GM18868 (cell line): Measurements from ENCODE around the gene MAPK8IP1.
A peak's percentile ranks its signal among the peaks of the same experiment; 100 is the strongest.

Experiments used
- ATAC-seq: cut with Tn5 transposase; IDR thresholded peaks from one replicate; pipeline ENCODE4 v1.9.1; 2021; ENCODE audit warnings: mild to moderate bottlenecking, moderate library complexity; ENCODE audit not compliant: unreplicated experiment

The MAPK8IP1 gene

DNA sequence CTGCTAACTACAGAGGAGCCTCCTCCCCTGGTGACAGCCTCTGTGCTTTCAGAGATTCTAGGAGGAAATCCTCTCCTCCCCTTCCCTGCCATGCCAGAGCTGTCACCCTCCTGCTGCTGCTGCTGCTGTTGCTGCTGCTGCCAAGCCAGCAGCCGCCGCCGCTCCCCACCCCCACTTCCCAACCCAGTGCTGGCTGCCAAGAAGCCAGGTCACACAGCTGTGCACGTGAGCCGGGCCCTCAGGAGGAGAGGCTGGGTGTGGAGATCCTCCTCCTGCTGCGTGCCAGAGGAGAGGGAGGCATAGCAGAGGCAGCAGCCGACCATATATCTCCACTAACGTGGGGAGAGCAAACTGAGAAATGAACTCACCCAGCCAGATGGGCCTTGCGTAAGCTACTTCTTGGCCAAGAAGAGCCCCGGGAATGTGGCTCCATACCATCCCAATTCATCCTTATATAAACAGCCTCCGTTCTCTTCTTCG lies 25.8 kb upstream of the MAPK8IP1 start:
- no peak for ATAC-seq

DNA sequence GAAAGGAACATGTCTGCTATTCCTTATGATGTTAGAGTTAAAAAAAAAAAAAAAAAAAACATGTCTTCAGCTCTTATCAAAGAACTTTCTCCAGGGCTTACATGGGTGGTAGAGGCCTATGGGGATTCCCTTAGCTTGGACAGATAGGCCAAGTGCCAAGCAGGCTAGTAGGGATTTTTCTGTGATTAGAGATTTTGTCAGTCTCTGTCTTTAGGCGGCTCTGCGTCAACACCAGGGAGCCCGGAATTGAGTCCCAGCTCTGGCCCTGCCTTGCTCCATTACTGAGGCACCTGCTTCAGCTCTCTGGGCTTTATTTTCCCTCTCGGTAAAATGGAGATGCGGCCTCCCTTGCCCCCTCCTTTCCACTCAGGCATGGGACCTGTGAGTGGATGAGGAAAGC lies 25.1 kb upstream of the MAPK8IP1 start:
- ATAC-seq: no peak

DNA sequence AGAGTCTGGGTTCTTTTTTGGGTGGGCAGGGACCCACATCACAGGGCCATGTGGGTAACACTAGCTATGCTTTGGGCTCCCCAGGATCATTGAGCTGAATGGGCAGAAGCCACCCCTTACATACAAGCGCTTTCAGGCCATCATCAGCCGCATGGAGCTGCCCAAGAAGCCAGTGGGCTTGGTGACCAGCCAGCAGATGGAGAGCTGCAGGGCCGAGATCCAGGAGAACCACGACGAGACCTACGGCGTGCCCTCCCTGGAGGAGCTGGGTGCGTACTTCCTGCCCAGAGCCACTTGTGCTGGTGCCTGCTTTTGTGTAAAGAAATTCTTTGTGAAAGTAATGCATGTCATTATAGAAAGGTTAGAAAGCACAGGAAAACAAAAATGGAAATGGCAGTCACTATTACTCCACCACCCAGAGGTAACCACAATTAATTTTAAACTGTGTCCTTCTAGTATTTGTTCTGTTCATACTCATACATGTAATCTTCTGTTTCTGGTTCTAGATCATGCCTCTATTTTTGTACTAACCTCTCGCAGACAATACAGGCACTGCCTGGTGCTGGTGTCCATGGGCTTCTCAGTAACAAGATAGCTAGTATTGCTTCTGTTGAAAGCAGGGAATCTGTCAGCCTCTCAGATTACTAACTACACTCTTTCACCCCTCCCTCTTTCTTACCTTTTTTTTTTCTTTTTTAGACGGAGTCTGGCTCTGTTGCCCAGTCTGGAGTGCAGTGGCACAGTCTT lies 24.5 kb upstream of the MAPK8IP1 start:
- ATAC-seq: no peak

DNA sequence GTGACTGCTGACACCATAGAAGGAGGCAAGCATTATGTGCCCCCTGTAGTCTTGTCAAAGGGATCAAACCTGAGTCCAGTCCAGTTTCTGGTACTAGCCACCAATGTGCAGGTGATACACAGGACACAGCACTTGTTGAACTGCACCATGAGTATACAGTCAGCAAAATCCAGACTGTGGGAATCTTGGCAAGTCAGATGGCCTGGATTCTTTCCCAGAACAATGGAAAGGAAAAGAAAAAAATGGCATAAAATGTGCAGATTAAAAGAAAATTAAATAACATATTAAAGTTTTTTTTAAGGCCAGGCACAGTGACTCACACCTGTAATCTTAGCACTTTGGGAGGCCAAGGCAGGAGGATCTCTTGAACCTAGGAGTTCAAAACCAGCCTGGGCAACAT lies 21.4 kb upstream of the MAPK8IP1 start:
- ATAC-seq: no peak

DNA sequence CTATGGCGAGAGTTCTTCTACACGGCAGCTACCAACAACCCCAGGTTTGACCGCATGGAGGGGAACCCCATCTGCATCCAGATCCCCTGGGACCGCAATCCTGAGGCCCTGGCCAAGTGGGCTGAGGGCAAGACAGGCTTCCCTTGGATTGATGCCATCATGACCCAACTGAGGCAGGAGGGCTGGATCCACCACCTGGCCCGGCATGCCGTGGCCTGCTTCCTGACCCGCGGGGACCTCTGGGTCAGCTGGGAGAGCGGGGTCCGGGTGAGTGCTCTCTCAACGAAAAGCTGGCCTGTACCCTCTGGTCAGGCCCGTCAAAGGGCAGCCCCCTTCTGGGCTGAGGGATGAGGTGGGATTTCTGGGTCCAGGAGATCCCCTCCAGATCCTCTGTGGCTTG lies 15.9 kb upstream of the MAPK8IP1 start:
- ATAC-seq: no peak

DNA sequence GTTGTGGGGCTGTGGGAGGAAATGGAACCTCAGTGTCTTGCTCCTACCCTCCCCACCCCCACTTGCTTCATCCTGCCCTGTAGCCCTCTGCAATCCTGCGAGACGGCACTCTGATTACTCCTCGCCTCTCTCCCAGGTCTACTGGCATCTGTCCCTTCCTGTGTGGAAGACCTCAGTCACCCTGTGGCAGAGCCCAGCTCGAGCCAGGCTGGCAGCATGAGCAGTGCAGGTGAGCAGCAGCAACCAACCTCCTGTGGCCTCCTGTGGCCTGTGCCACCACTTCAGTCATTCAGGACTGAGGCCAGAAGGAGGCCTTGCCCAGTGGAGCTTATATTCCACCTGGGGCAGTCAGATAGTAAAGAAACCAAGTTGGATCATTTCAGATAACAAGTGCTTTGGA lies 14.7 kb upstream of the MAPK8IP1 start:
- no peak for ATAC-seq

DNA sequence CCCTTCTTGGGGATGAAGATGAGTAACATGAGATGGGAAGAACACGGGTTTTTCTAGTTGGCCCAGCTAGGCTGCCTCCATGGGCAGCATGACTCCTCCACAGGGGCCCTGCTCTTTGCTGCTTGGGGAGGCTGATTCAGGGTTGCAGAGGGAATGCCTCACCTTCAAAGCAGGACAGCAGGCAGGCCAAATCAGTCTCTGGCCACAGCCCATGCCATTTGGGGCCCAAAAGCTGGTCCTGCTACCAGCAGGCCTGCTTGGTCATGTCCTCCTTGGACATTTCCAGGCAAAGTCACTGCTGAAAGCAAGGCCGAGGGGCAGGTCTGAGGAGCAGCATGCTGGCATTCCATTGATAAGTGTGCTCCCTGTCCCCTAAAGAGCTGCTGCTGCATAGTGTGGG lies 13.8 kb upstream of the MAPK8IP1 start:
- ATAC-seq: no peak

DNA sequence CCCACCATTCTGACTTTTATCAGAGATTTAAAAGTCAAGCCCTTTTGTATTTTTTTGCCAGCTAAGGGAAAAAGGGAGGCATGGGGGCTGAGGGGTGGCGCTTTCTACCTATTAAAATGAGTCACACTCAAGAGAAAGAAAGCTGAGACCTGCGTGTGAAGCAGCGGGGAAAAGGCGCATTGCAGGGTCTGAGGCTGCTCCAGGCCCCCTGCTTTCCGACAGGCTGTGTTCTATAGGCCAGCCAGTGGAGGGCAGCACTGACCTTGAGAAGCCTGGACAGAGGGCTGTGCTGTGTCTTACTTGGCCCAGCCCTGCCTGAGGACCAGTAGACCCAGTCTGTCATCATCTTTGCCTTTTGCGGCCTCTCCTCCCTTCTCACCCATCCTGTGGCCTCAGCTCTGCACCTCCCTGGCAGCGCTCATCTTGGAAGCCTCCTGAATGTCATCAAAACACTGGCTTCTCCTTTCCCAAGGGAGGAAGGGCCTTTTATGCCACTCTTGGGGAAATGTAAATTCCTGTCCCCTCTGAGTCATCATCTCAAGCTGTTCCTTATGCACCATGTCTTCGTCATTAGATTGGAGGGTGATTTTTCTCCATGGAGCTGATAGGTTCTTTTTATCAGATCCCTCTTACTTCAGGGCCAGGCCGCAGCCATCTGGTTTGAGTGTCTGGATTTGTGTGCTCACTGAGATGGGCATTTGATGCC lies 12.6 kb upstream of the MAPK8IP1 start:
- peak; percentile 42 for ATAC-seq

DNA sequence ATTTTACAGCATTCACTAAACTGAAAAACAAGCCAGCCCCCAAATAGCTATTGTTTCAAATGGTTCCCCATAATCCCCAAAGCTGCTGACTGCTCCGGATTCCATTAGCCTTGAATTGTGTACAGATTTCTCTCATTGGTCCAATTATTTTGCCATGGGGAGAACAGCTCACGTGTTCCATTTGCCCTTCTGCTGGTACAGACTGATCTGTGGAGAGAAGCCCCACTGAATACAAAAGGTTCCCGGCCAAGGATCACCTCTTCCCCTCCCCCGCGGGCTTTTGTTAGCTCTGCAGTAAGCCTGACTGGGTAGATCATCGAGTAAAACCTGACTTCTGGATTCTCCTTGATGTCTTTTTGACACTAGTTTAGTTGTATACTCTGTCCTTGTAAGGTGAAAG lies 9.1 kb upstream of the MAPK8IP1 start:
- ATAC-seq: no peak

DNA sequence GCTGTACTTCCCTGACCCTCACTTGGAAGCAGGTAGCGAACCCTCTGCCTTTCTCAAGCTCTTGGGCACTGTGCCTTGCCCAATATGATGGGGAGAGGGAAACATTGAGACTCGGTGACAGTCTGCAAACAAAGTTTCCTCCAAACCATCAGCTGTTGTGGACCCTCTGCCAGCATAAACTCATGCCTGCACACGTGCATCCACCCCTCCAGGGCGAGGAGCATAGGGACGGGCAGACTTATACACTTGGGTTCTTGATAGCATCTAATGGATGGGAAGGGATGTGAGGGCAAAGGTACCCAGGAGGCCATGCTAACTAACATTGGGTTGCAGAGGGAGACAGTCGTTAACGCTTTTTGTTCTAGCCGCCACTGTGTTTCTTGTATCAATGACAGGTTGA lies 8.2 kb upstream of the MAPK8IP1 start:
- ATAC-seq: no peak

DNA sequence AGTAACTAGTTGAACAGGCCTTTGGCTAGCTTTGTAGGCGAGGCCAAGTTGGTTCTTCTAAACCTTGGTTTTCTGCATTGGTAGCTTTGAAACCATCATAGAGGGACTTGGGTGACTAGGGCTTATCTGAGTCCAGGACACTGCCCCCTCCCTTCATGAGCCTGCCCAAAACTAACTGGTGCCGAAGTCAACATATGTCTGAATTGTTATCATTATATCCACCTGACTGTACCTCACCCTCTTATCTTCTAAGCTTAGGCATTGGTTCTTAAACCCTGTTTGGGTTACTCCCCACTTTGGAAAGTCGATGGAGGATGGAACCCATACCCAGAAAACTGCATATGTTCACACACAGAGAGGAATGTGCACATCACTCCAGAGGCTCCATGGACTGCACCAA lies 7.6 kb upstream of the MAPK8IP1 start:
- ATAC-seq: no peak

DNA sequence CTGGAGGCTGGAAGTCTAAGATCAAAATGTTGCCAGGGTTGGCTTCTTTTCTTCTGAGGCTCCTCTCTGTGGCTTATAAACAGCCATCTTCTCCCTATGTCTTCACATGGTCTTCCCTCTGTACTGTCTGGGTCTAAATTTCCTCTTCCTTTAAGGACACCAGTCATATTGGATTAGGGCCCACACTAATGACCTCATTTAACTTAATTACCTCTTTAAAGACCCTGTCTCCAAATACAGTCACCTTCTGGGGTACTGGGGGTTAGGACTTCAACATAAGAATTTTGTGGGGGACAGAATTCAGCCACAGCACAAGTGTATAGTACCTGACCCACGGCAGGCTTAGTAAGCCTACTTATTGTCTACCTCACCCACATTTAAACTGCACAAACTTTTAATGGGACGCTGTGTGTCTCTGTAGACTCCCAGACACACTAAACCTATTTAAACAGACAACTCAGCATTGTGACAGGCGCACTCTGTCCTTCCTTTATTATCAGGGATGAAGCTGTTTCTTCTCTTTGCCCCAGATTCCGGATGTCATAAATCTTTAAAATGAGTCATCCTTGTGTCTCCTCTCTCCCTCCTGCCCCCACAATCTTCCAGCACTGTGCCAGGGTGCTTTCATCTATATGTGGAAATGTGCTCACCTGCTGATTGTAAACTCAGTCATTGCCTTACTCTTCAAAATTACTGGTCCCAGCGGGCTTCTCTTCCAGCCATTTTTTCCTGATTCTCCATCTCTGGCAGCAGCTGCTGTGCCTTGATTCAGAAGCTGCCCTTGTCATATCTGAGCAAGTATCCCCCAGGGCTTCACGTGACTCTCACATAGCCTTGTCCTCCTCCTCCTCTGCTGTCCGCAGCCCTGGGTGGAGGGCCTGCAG lies 5.4 kb upstream of the MAPK8IP1 start:
- no peak for ATAC-seq

DNA sequence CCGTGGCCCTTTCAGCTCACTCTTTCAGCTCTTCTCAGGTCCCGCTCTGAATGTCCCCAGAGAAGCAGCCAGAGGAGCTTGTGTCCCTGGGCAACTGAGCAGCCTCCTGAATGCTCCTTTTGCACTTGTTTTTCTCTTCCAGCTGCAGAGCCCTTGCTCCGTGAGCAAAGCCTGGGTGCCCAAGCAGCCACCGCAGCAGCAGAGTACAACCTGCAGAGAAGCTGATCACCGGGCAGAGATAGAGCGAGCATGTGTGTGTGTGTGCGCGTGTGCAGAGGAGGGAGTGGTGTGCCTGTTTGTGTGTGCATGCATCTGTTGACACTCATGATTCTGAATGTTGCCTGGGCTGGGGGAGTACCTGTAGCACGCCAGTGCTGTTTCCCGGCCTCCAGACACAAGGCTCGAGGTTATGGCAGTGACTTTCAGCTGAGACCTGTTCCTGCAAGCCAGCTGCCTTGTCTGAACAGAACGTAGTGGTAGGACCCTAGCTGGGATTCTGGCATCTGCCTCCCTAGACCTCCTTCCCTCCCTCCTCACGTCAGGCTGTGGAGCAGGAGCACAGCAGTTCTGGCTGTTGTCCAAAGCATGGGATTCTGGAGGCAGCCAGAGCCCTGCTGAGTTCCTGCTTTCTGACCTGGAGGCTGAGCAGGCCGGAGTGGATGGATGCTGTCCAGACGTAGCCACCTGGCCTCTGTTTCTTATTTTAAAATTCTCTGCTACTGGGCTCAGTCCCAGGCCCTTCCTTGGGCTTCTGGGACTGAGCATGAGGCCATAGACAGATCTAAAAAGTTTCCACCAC lies 4.5 kb upstream of the MAPK8IP1 start:
- no peak for ATAC-seq

DNA sequence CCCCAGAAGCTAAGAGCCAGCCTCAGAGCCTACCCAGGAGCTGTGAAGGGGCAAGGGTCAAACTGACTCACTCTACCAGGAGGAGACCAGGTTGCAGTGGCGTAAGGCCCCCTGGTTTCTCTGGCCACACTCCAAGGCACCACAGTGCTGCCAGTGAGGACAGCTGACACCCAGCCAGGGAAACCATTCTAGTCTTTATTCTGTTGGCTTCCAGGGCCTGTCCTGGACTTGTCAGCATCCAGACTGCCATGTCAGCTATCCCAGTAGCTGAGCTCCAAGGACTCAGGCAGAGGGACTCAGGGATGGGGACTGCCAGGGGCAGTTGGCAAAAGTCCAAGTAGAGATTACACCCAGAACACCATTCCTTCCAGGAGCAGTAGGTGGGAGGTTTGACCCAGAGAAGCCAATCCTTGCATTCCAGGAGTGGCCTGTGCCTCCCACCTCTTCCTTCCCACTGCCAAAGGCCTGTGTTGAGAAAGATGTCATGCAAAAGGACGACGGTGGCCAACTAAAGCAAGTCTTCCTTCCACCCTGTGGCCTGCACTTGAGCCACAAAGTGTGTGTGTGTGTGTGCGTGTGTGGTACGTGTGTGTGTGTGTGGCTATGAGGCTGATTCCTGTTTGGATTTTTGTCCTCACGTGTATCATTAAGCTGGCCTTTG lies 3.6 kb upstream of the MAPK8IP1 start:
- ATAC-seq: no peak

DNA sequence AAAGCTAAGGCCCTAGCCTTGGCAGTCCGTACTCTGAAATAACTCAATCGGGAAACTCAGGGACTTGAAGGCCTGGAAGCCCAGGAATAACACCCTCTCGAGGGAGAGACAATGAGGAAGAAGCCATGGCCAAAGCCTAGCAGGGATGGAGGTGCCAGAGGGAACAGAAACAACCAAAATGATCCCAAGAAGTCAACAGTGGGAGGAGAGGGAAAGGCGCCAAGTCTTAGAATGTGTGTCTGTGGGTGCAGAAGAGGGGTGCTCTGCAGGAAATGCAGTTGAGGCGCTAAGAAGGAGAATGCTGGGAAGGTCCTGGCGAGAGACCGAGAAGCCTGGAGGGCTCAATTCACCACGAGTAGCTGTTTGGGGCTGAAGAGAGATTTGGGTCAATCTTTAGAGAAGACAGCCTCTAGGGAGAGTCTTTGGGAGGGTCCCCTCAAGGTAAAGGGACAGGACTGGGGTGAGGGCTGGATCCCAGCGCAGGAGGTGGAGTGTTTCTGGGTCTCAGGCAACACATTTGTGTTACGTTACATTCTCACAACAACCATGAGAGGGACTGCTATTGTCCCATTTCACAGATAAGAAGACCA lies 760 bp upstream of the MAPK8IP1 start:
- ATAC-seq: no peak

DNA sequence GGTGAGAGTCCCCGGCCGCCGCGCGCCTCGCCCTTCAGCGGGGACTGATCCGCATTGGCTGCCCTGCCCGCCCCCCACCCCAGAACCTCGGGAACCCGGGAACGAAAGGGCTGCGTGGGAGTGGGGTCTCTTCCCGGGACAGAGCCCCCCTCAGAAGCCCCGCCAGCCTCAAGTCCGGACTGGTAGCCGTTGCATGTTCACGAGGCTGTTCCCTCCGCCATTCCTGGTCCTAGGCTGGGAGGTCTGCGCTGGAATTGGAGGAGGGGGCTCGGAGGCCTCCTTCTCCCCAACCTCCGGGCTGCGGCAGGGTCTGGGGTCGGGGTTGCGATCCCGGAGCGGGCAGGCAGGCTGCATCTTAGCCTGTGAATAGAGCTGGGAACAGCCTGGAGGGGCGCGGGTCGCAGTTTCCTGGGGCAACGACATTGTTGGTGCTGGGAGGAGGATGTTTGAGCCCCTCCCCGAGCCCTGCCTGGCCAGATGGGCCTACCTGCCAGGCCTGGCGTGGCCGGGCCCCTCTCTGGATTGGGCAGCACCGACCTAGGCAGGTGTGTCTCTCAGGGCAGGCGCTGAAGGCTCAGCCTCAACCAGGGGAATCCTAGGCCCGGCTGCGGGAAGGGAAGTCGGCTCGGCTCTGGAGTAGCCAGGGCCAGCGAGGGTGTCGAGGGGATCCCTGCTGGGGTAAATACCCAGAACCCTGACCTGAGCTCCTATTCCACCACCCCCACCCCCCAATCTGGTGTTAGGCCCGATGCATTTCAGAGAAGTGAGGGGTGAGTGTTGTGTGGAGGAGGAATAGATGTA lies 670 bp downstream of the MAPK8IP1 start:
- no peak for ATAC-seq

DNA sequence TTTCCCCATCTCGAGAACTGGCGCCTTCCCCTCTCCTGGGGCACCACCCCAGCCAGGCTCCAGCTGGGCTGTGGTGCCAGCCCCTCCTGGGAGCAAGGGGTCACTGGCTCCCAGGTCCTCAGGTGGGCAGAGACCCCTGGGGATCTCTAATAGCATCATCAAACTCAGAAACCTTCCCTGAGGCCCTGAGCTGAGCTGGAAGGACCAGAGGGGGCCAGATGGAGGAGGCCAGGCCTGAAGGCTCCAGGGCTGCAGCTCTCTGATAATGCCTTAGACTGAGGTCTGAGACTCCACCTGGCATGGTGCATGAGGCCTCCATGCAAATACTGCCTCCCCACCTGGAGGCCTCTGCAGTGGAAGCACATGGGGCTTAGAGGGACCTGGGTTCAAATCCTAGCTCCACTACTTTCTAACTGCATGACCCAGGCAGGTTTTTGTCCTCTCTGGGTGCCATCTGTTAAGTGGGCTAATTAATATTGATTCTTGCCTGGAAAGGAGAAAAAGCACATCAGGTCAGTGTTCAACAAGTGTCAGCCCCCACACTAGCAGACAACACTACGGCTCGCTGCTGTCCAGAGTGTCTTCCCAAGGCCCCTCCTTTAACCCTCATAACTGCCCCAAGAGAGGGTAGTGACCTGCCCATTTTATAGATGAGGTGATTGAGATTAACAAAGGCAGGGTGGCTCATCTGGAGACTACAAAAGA lies 1.5 kb downstream of the MAPK8IP1 start:
- no peak for ATAC-seq

DNA sequence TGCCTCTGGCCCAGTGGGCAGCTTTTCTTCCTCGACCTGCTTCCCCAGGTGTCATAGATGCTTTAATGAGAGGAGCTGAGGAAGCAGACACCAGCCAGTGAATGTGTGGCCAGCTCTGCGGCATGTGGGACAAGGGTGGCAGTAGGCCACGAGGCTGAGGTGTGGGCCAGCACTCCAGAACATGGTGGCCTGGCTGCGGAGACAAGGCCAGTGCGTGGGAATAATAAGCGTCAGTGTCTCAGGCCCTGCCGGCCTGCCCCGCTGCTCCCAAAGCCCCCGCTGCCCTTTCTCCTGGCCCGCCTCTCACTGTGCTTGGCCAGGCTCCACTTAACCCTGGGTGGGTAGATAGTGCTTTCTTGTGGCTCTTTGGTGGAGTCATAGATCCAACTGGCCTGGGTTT lies 2.1 kb downstream of the MAPK8IP1 start:
- no peak for ATAC-seq
